ENCODE results near the gene RBBP7. TPM values are rescaled to one million over a fixed set of nuclear protein-coding genes. Genes with fewer than 3 reads are reported as not detected.
A peak's percentile ranks its signal among the peaks of the same experiment; 100 is the strongest.

RBBP7 gene
- total RNA-seq, 1 donor from 2014 or later, result 112 TPM

GRCh38 chrX:16819634-16820033, 50.5 kb downstream of the RBBP7 start:
- H3K36me3 Mint-ChIP-seq (ENCODE audit: low read depth, unreplicated experiment), result peaks cover 6% of the 10 kb centered on the region
- no peak overlapping the region for H3K27ac Mint-ChIP-seq (ENCODE audit: unreplicated experiment)
- no peak overlapping the region for H3K4me3 Mint-ChIP-seq (ENCODE audit: unreplicated experiment)
- DNase-seq (ENCODE audit: low spot score), result no peak
- no peaks in the 10 kb centered on the region for H3K9me3 Mint-ChIP-seq (ENCODE audit: unreplicated experiment)
- no peaks in the 10 kb centered on the region for H3K27me3 Mint-ChIP-seq (ENCODE audit: unreplicated experiment)
- peaks cover 5% of the 10 kb centered on the region for H3K4me1 Mint-ChIP-seq (ENCODE audit: unreplicated experiment)
- TF ChIP-seq CTCF (IDR thresholded peaks at IDR 0.05; ENCODE audit: unreplicated experiment), result no peak

- H3K27ac Mint-ChIP-seq (ENCODE audit: unreplicated experiment), result no peak overlapping the region
Measured at GRCh38 chrX:16814597-16814996, 55.6 kb downstream of the RBBP7 start.

GRCh38 chrX:16807976-16808542, 62.1 kb downstream of the RBBP7 start:
- peak overlapping the region; percentile 68 for H3K27ac Mint-ChIP-seq (ENCODE audit: unreplicated experiment)
- H3K9me3 Mint-ChIP-seq (ENCODE audit: unreplicated experiment), result no peaks in the 10 kb centered on the region
- peak overlapping the region; percentile 63 for H3K4me3 Mint-ChIP-seq (ENCODE audit: unreplicated experiment)
- no peak for TF ChIP-seq CTCF (IDR thresholded peaks at IDR 0.05; ENCODE audit: unreplicated experiment)
- H3K27me3 Mint-ChIP-seq (ENCODE audit: unreplicated experiment), result no peaks in the 10 kb centered on the region
- DNase-seq (ENCODE audit: low spot score), result no peak
- H3K4me1 Mint-ChIP-seq (ENCODE audit: unreplicated experiment), result peaks cover 5% of the 10 kb centered on the region
- no peaks in the 10 kb centered on the region for H3K36me3 Mint-ChIP-seq (ENCODE audit: low read depth, unreplicated experiment)

More at GRCh38 chrX:16814597-16814996, 55.6 kb downstream of the RBBP7 start:
- Mint-ChIP-seq H3K36me3 (ENCODE audit: low read depth, unreplicated experiment) (no peaks in the 10 kb centered on the region), H3K4me1 (ENCODE audit: unreplicated experiment) (peaks cover 5% of the 10 kb centered on the region), H3K9me3 (ENCODE audit: unreplicated experiment) (no peaks in the 10 kb centered on the region), H3K27me3 (ENCODE audit: unreplicated experiment) (no peaks in the 10 kb centered on the region), H3K4me3 (ENCODE audit: unreplicated experiment) (no peak overlapping the region)
- no peak for TF ChIP-seq CTCF (IDR thresholded peaks at IDR 0.05; ENCODE audit: unreplicated experiment)
- no peak for DNase-seq (ENCODE audit: low spot score)

- H3K9me3 Mint-ChIP-seq (ENCODE audit: unreplicated experiment), result no peaks in the 10 kb centered on the region
- H3K27ac Mint-ChIP-seq (ENCODE audit: unreplicated experiment), result no peak overlapping the region
Measured at GRCh38 chrX:16807548-16807947, 62.6 kb downstream of the RBBP7 start.

More at GRCh38 chrX:16807548-16807947, 62.6 kb downstream of the RBBP7 start:
- peaks cover 5% of the 10 kb centered on the region for H3K4me1 Mint-ChIP-seq (ENCODE audit: unreplicated experiment)
- DNase-seq (ENCODE audit: low spot score), result peak; percentile 15
- no peaks in the 10 kb centered on the region for H3K36me3 Mint-ChIP-seq (ENCODE audit: low read depth, unreplicated experiment)
- H3K27me3 Mint-ChIP-seq (ENCODE audit: unreplicated experiment), result no peaks in the 10 kb centered on the region
- H3K4me3 Mint-ChIP-seq (ENCODE audit: unreplicated experiment), result no peak overlapping the region
- TF ChIP-seq CTCF (IDR thresholded peaks at IDR 0.05; ENCODE audit: unreplicated experiment), result no peak

All from endothelial cell (in vitro differentiated cells).